NCI-H2196 (cell line): ENCODE measurements around the gene PCTP.

Experiments used
- DNase-seq: peaks from one replicate; lab custom pipeline; 2025; ENCODE audit not compliant: unreplicated experiment; lab: John Stamatoyannopoulos, UW

The PCTP gene

GRCh38 chr17:55727275-55727674 lies 23.6 kb upstream of the PCTP start:
- DNase-seq: no peak

GRCh38 chr17:55727920-55728319 lies 22.9 kb upstream of the PCTP start:
- DNase-seq: no peak

DNA sequence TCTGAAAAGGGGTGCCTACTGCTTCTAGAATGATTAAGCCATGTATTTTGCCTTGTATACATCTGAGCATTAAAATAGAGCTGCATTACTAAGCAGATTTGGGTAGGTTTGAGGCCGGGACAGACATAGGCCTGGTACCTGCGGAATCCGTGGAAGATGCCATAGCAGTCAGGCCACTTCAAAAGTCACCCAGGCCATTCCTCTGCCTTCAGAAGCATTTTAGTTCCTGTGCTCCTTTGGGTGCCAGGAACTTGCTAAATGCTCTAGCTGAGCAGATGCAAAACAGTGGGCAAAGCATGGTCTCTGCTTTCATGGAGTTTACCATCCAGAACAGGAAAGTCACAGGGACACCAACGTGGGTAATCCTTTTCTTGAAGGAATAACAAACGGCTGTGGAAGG lies 22.5 kb upstream of the PCTP start:
- no peak for DNase-seq

- no peak for DNase-seq
Measured at GRCh38 chr17:55728833-55729232, 22.0 kb upstream of the PCTP start.

DNA sequence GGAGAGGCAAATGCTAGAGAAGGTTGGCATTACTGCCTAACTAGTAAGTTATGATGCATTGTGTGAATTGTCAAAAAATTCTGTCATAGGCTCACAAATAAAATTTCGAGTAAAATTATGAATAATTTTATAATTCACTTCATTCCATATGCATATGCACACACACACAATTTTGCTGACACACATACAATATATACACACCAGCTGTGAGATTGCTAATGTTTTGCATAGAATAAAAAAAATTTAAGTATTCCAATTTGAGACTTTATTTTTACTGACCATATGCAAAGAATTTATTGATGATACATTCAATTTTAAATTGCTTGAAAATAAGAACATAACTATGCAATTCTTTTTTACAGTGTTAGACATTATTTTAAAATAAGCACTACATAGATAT lies 21.4 kb upstream of the PCTP start:
- no peak for DNase-seq

- DNase-seq: no peak
Measured at GRCh38 chr17:55730380-55730779, 20.5 kb upstream of the PCTP start.

DNA sequence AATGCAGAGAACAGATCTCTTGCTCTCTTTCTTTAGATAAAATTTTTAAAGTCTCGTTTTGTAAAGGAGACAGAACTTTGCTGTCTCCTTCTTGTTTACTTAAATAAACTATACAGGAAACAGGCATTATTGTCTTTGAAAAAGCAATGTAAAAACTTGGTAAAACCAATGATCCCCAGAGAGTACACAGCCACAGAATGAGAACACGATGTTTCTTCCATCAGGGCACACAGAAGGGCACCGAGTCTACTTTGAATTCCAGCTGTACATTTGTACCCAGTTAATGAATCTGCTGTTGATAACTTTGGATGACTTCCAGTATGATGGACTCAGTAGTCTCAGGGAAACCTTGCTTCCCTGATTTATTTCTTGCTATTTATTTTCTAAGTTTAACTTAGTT lies 20.0 kb upstream of the PCTP start:
- no peak for DNase-seq

DNA sequence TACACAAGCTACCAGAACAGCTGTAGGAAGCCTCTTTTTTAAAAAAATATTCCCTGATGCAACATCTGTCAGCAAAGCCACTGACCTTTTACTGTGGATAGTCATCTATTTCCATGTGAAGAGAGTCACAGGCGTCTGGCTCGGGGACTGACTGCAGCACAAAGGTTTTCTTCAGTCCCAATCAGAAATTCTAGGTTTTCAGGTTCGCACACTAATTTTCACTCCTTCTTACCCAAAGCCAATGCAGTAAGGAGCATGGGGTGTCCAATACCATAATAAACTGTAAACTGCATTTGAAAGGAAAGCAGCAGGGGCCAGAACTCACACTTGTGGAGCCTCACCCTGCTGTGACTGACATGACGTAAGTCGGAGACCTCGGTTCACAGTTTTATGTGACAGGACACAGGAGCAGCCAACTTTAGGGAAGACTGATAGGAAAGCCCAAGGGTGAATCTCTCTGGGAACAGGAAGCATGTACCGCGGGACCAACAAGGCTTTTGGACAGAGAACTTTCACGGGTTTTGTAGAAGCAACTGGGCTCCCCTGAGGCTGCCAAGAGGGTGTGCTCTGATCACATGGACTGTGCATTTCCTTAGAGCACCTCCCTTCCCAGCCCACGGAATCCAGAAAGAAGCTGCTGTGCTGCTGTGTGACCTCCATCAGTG lies 19.1 kb upstream of the PCTP start:
- DNase-seq: no peak

GRCh38 chr17:55734128-55734781 lies 16.6 kb upstream of the PCTP start:
- no peak for DNase-seq

DNA sequence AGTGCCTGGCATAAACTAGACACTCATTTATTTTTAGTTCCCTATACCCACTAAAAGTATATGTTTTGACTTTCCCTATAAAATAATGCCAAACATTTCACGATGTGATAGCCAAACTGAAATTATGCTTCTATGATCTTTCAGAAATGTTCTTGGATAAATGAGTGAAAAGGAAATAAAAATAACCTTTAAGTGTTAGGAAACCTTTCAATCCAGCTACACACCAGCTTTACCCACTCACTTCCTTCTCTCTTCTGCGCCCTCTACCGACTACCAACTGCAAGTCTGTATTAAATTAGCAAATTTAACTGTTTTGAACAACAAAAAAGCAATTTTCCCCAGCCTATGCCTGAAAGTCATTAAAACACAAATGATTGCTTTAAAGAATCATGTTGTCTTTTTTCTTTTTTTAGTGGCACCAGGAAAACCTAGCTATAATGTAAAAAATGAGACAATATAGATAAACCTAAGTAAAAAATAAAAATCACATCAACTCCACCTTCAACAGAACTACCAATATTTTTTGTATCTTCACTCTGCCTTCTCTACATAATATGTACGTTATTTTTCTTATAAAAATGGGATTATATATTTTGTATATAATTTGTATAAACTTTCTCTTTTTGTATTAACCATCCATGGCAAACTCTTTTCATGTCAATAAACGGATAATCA lies 15.0 kb upstream of the PCTP start:
- DNase-seq: no peak

DNA sequence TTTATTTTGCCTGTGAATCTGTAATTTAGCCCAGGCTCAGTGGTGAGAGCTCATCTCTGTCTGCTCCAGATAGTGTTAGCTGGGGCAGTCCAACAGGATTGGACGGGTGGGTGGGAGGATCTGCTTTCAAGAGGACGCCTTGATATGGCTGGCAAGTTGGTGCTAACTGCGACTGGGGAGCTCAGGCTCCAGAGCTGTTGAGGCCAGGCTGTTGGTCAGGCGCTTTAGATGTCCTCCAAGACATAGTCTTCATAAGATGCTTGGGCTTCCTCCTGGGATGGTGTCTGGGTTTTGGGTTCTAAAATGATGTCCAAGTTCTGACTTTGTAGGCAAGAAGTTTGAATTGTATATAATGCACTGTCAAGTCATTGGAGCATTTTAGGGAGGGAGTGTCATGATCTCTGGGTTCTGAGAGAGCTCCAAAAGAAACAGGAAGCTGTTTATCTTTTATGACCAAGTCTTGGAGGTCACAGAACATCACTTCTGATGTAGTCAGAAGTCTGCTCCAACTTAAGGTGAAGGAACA lies 12.8 kb upstream of the PCTP start:
- DNase-seq: no peak

- no peak for DNase-seq
Measured at GRCh38 chr17:55740511-55741355, 10.1 kb upstream of the PCTP start.

DNA sequence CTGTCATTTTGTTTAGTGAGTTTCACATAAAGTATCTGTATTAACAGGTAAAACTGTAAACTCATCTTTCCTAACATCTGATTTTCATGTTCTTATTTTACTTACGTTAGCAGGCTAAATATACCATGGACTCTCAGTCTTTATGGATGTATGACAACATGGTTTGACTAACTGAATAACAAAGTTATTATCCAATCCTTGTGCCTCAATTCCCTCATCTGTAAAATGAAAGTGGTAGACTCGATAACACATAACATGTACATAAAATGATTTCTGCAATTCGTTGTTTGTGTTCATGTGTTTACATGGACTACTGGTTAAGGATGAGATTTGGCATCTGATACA lies 9.5 kb upstream of the PCTP start:
- no peak for DNase-seq

GRCh38 chr17:55742272-55743102 lies 8.4 kb upstream of the PCTP start:
- DNase-seq: no peak

GRCh38 chr17:55743103-55743679 lies 7.7 kb upstream of the PCTP start:
- DNase-seq: peak; percentile 31

DNA sequence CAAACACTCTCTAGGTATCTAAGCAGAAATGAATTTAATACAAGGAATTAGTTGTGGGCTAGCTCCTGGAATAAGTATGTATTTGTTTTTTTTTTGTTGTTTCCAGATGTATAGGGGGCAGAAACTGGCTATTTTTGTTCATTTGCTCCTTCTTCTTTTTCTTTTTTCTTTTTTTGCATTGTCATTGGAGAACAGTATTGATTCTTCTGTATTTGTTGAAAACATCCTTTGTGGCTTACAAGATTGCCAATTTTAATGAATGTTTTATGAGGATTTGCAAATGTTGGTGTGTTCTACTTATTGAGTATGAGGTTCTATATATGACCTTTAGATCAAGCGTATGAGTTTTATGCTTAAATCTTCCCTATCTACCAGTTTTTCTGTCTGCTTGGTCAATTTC lies 5.6 kb upstream of the PCTP start:
- DNase-seq: no peak

- DNase-seq: no peak
Measured at GRCh38 chr17:55746466-55746865, 4.4 kb upstream of the PCTP start.

- no peak for DNase-seq
Measured at GRCh38 chr17:55747209-55747608, 3.6 kb upstream of the PCTP start.

GRCh38 chr17:55748841-55749240 lies 2.0 kb upstream of the PCTP start:
- no peak for DNase-seq

- DNase-seq: no peak
Measured at GRCh38 chr17:55749985-55750384, 866 bp upstream of the PCTP start.
